ENCODE measurements around the gene PDK2.
A peak's percentile ranks its signal among the peaks of the same experiment; 100 is the strongest.

The PDK2 gene

GRCh38 chr17:50152736-50153135 is 57.6 kb downstream of the PDK2 start:
- no peak for DNase-seq

DNA sequence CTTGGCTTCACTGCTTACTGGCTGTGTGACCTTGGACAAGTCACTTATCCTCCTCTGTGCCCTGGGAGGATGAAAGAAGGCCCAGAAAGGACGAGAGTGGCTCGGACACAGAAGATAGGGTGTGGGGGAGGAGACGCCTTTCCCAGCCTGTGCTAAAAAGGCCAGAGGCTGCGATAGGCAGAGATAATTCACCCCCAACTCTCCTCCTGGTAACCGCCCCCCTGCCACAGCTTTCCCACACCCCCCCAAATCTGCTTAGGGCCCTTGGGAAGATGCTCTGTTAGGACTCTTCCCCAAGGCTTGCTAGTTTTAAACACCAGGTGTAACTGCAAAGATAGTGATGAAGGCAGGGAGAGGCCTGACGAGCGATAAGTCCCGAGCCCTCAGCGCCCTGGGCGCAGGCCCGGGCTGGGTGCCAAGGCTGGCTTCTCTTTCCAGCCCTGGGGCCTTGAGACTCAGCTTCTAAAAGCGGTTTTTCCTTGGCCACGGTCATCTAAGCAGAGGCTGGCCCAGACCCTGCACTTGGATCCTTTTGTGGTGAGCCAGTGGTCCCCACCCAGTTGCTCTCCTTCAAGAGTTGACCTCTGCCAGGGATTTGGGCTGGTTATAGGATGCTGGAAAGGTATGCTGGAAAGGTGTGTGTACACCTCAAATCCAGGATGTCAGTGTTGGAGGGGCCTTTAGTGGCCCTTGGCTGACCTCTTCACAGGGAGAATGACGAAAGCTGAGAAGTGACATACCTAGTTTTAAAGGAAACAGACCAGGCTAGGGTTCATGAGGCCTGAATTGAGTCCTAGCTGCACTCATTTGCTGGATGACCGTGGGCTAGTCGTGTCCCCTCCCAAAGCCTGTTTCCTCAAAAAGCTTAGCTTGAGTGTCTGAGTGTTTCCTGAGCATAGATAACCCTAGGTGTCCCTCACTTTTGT is 58.8 kb downstream of the PDK2 start:
- DNase-seq, result no peak

DNA sequence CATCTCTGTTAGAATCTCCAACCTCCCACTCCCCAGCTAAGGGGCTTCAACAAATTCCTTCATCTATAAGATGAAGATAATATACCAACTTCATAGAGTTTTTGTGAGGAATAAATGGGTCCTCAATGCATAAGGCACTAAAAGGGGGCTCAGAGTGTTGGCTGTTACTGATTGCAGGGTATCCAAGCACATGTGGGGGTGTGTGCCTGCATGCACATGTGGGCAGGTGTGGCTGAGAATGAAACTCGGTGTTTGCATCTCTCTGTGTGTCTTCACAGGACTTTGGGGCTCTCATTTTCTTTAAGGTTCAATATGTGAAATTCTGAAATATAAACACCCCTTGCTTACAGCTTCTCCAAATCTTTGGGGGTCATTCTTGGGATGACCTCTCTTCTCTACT is 59.5 kb downstream of the PDK2 start:
- no peak for DNase-seq

- no peak for DNase-seq
Measured at GRCh38 chr17:50155115-50155819, 60.1 kb downstream of the PDK2 start.

GRCh38 chr17:50157891-50158290 is 62.7 kb downstream of the PDK2 start:
- no peak for DNase-seq

DNA sequence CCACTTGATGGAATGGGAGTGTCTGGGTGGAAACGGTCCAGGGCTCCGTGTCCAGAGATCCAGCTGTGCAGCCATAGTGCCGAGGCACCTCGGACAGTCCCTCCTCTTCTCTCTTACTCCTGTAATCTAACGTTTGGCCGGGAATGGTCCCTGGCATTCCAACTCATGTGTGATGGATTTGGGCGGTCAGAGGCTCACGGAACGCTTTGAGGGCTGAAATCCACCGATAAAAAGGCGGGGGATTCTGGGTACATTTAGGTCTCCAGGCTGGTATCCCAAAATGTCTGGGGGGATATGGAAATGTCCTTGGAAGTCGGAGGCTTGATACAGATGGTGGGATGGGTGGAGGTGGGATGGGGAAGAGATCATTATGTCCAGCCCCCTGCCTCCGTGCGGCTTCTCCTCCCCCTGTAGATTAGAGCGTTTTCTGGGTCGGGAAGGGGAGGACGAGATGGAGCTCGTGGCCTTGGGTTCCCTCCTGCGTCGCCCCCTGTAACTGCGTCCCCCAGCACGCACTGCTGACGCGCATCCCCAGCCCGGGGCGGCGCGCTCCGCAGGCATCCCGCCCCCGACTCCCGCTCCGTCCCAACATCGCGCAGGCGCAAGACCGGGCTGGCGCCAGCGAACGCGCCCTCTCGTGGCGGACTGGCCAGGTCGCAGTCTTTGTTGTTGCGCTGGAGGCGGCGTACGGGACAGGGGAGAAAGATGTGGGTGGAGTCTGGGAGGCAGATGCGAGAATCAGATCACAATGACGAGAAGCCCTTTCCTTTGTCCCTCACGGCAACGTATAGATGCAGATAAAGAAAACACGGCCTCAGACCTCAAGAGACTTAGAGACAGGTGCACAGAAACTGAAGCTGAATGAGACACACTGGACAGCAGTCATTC is 66.1 kb downstream of the PDK2 start:
- peak; percentile 96 to 97 for DNase-seq

All from activated CD4-positive, alpha-beta T cell treated with anti-CD3 and anti-CD28 coated beads, Interleukin-2, amount 50 U/mL, for 48 hours (primary cell).